HepG2 (cell line): ENCODE measurements around the gene PARVA. TPM values are rescaled to one million over a fixed set of nuclear protein-coding genes. Genes with fewer than 3 reads are reported as not detected.

ENCODE experiments used
- ATF7-NPFF ChIP-seq: sonication (generic); formaldehyde crosslinking; IDR thresholded peaks from 2 replicates; pipeline ENCODE4 v1.8.1; 2023; ENCODE audit warnings: mild to moderate bottlenecking, low read depth, missing genetic modification reagents, moderate library complexity
- HMG20A ChIP-seq: IDR thresholded peaks from 2 replicates; pipeline ENCODE4 v1.6.1; 2016; ENCODE audit warnings: borderline replicate concordance
- HNF4G ChIP-seq, 2 experiments: sonication (generic) in 1 of 2; formaldehyde crosslinking in 1 of 2; IDR thresholded peaks; 2 replicates each; pipeline versions ENCODE4 v1.4.0 to v1.6.1; 2011 to 2020; ENCODE audit warnings: borderline replicate concordance in 2 of 2, low read depth in 2 of 2, mild to moderate bottlenecking in 2 of 2, low read length in 1 of 2, missing genetic modification reagents in 1 of 2, moderate library complexity in 1 of 2
- HNRNPK ChIP-seq: fragments of 200-400 bp; formaldehyde crosslinking; IDR thresholded peaks from 2 replicates; pipeline ENCODE4 v1.6.1; 2018; ENCODE audit warnings: low read length, low read depth, moderate library complexity, mild to moderate bottlenecking; ENCODE audit not compliant: poor library complexity, severe bottlenecking
- HNRNPL ChIP-seq: fragments of 200-400 bp; formaldehyde crosslinking; IDR thresholded peaks from 2 replicates; pipeline ENCODE4 v1.6.1; 2017; ENCODE audit warnings: mild to moderate bottlenecking, low read depth, low read length
- KDM5B ChIP-seq: sonication (generic); formaldehyde crosslinking; IDR thresholded peaks from 2 replicates; pipeline ENCODE4 v1.4.0; 2020; ENCODE audit warnings: missing genetic modification reagents, mild to moderate bottlenecking, borderline replicate concordance
- KLF15 ChIP-seq: sonication (generic); formaldehyde crosslinking; IDR thresholded peaks from 2 replicates; pipeline ENCODE4 v1.8.1; 2023; ENCODE audit warnings: borderline replicate concordance, mild to moderate bottlenecking, inconsistent platforms, missing genetic modification reagents, mixed read lengths
- MAZ ChIP-seq, 2 experiments: sonication (generic) in 1 of 2; formaldehyde crosslinking in 1 of 2; IDR thresholded peaks; 2 replicates each; pipeline versions ENCODE4 v1.5.0 to v1.6.1; 2012 to 2020; ENCODE audit warnings: low read depth in 2 of 2, mild to moderate bottlenecking in 2 of 2, borderline replicate concordance in 1 of 2, improper control_type of control experiment in 1 of 2, low read length in 1 of 2, missing genetic modification reagents in 1 of 2, moderate library complexity in 1 of 2
- MED1 ChIP-seq: sonication (generic); formaldehyde crosslinking; IDR thresholded peaks from 2 replicates; pipeline ENCODE4 v1.4.0; 2020; ENCODE audit warnings: missing genetic modification reagents
- NFATC3 ChIP-seq: sonication (generic); formaldehyde crosslinking; IDR thresholded peaks from 2 replicates; pipeline ENCODE4 v1.5.1; 2020; ENCODE audit warnings: mild to moderate bottlenecking, missing genetic modification reagents
- PHF20 ChIP-seq: sonication (generic); formaldehyde crosslinking; IDR thresholded peaks from 2 replicates; pipeline ENCODE4 v1.5.0; 2020; ENCODE audit warnings: mild to moderate bottlenecking, missing genetic modification reagents
- RBFOX2 ChIP-seq: fragments of 200-400 bp; formaldehyde crosslinking; IDR thresholded peaks from 2 replicates; pipeline ENCODE4 v1.6.1; 2017; ENCODE audit warnings: low read depth, mild to moderate bottlenecking, low read length
- SALL2 ChIP-seq: sonication (generic); formaldehyde crosslinking; IDR thresholded peaks from 2 replicates; pipeline ENCODE4 v1.8.1; 2023; ENCODE audit warnings: mild to moderate bottlenecking, missing genetic modification reagents, inconsistent platforms
- SP140L ChIP-seq: sonication (generic); formaldehyde crosslinking; IDR thresholded peaks from 2 replicates; pipeline ENCODE4 v1.4.0; 2020; ENCODE audit warnings: missing genetic modification reagents, borderline replicate concordance
- SYNCRIP ChIP-seq: fragments of 200-400 bp; formaldehyde crosslinking; IDR thresholded peaks from 2 replicates; pipeline ENCODE4 v1.6.1; 2018; ENCODE audit warnings: mild to moderate bottlenecking, low read depth, low read length; ENCODE audit not compliant: insufficient read depth
- ZBTB38 ChIP-seq: sonication (generic); formaldehyde crosslinking; IDR thresholded peaks from 2 replicates; pipeline ENCODE4 v1.5.1; 2020; ENCODE audit warnings: mild to moderate bottlenecking, missing genetic modification reagents
- ZNF329 ChIP-seq: sonication (generic); formaldehyde crosslinking; IDR thresholded peaks from 2 replicates; pipeline ENCODE4 v1.9.0; 2021; ENCODE audit warnings: low read depth, mild to moderate bottlenecking, missing genetic modification reagents
- ZNF333 ChIP-seq: sonication (generic); formaldehyde crosslinking; IDR thresholded peaks from 2 replicates; pipeline ENCODE4 v1.4.0; 2020; ENCODE audit warnings: mild to moderate bottlenecking, missing genetic modification reagents, borderline replicate concordance
- ZNF34 ChIP-seq: sonication (generic); formaldehyde crosslinking; IDR thresholded peaks from 2 replicates; pipeline ENCODE4 v1.4.0; 2020; ENCODE audit warnings: mild to moderate bottlenecking, missing genetic modification reagents, borderline replicate concordance
- ZNF570 ChIP-seq: sonication (generic); formaldehyde crosslinking; IDR thresholded peaks from 2 replicates; pipeline ENCODE4 v1.4.0; 2020; ENCODE audit warnings: mild to moderate bottlenecking, missing genetic modification reagents, borderline replicate concordance
- ZNF607 ChIP-seq: sonication (generic); formaldehyde crosslinking; IDR thresholded peaks from 2 replicates; pipeline ENCODE4 v1.5.1; 2020; ENCODE audit warnings: missing genetic modification reagents, mild to moderate bottlenecking, borderline replicate concordance
- polyA plus RNA-seq, 8 experiments: library from polyadenylated mRNA; depleted of rRNA in 3 of 8; stranded (reverse) in 7 of 8; unstranded in 1 of 8; fragments of >200 nt; fragmentation: Illumina TruSeq in 4 of 8; extraction: Trizol in 4 of 8; gene quantifications; 2 replicates each; pipeline versions ENCODE4 v1.2.1 to v1.2.3, GENCODE V29; 2011 to 2016; ENCODE audit warnings: low read depth in 4 of 8, missing spikeins in 1 of 8, mixed read lengths in 1 of 8; ENCODE audit not compliant: insufficient read depth in 1 of 8
- total RNA-seq, 5 experiments: library from RNA; depleted of rRNA; stranded (reverse); fragments of >200 nt; fragmentation: Illumina TruSeq; extraction: Trizol; gene quantifications; 2 replicates each; pipeline ENCODE4 v1.2.3, GENCODE V29; 2016; ENCODE audit warnings: low read depth in 1 of 5
- TF ChIP-seq, protein P1 (sequence below), 2 experiments: sonication (generic) in 1 of 2; formaldehyde crosslinking in 1 of 2; IDR thresholded peaks; 2 replicates each; pipeline versions ENCODE4 v1.4.0 to v1.6.1; 2018 to 2020; ENCODE audit warnings: missing genetic modification reagents in 2 of 2, borderline replicate concordance in 1 of 2, low read depth in 1 of 2, mild to moderate bottlenecking in 1 of 2, missing biosample characterization in 1 of 2
- TF ChIP-seq, protein P2 (sequence below): IDR thresholded peaks from 2 replicates; pipeline ENCODE4 v1.6.1; 2016; ENCODE audit warnings: low read depth, borderline replicate concordance
- TF ChIP-seq, protein P3 (sequence below): sonication (generic); formaldehyde crosslinking; IDR thresholded peaks from 2 replicates; pipeline ENCODE4 v1.4.0; 2020; ENCODE audit warnings: missing genetic modification reagents
- TF ChIP-seq, protein P4 (sequence below): sonication (generic); formaldehyde crosslinking; IDR thresholded peaks from 2 replicates; pipeline ENCODE4 v1.9.0; 2021; ENCODE audit warnings: missing genetic modification reagents, mild to moderate bottlenecking, borderline replicate concordance

Gene PARVA
- total and polyA plus RNA-seq, 2 of the 13 experiments (the other 11 are each of a cell fraction or from before 2014, with no cell fraction given), result 5.9 to 9.1 TPM

DNA sequence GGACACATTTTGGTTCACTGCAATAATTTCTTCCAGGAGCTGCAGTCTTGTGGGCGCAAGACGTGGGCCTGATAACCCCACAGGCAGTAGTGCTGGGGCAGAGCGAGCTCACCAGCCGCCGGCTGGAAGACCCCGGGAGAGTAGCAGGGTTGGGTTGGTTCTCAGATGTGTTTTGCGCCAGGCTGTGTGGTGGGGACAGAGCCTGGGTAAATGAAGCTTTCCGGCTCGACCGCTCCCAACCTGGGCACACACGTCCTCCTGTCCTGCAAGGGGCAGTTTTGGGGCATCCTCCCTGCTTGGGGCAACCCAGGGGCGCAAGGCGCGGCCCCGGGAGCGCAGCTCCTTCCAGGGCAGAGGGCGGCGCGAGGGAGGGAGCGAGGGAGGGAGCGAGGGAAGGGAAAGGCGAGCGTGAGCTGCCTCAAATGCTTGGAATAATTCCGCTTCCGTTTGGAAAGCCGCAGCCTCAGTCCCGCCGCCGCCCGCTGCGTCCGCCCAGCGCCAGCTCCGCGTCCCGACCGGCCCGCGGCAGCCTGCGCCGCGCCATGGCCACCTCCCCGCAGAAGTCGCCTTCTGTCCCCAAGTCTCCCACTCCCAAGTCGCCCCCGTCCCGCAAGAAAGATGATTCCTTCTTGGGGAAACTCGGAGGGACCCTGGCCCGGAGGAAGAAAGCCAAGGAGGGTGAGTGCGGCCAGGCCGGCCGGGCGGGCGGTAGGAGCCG lies at the start of gene PARVA (continued):
- 0 out of 2 replicates have a peak, but pooled peaks have one; percentile 9 for TF ChIP-seq ZNF34 (CRISPR knock-in tag)
- TF ChIP-seq ZBTB38 (CRISPR knock-in tag), result 0 out of 2 replicates have a peak, but pooled peaks have one; percentile 53
- TF ChIP-seq RBFOX2, result peak; percentile 87
- TF ChIP-seq SP140L, result no peak
- TF ChIP-seq SYNCRIP, result no peak
- TF ChIP-seq, protein P1, sequence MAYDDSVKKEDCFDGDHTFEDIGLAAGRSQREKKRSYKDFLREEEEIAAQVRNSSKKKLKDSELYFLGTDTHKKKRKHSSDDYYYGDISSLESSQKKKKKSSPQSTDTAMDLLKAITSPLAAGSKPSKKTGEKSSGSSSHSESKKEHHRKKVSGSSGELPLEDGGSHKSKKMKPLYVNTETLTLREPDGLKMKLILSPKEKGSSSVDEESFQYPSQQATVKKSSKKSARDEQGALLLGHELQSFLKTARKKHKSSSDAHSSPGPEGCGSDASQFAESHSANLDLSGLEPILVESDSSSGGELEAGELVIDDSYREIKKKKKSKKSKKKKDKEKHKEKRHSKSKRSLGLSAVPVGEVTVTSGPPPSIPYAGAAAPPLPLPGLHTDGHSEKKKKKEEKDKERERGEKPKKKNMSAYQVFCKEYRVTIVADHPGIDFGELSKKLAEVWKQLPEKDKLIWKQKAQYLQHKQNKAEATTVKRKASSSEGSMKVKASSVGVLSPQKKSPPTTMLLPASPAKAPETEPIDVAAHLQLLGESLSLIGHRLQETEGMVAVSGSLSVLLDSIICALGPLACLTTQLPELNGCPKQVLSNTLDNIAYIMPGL (CRISPR knock-in tag; IDR thresholded peaks at IDR 0.05; ENCODE audit: borderline replicate concordance in 1 of 2, low read depth in 1 of 2), result peak in 1 of 2 experiments; percentile 27; a peak in 1 of 4 replicates
- no peak for TF ChIP-seq HMG20A (CRISPR knock-in tag)
- TF ChIP-seq KDM5B (CRISPR knock-in tag), result no peak
- TF ChIP-seq ZNF333 (CRISPR knock-in tag), result peak; percentile 48; the same call in 1 of the 2 replicates
- no peak for TF ChIP-seq HNF4G (IDR thresholded peaks at IDR 0.05; ENCODE audit: borderline replicate concordance, low read depth, low read length)
- TF ChIP-seq HNF4G (CRISPR knock-in tag; IDR thresholded peaks at IDR 0.05; ENCODE audit: borderline replicate concordance, low read depth), result no peak
- TF ChIP-seq ZNF570, result no peak
- TF ChIP-seq, protein P2, sequence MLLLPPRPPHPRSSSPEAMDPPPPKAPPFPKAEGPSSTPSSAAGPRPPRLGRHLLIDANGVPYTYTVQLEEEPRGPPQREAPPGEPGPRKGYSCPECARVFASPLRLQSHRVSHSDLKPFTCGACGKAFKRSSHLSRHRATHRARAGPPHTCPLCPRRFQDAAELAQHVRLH (CRISPR knock-in tag), result no peak
- TF ChIP-seq ZNF607 (CRISPR knock-in tag), result no peak
- TF ChIP-seq ZNF329 (CRISPR knock-in tag), result no peak
- TF ChIP-seq HNRNPK, result peak; percentile 91
- no peak for TF ChIP-seq MAZ (IDR thresholded peaks at IDR 0.05; ENCODE audit: borderline replicate concordance, low read depth, low read length)
- TF ChIP-seq MAZ (CRISPR knock-in tag; IDR thresholded peaks at IDR 0.05; ENCODE audit: low read depth), result peak; percentile 57; the same call in 1 of the 2 replicates
- TF ChIP-seq, protein P3, sequence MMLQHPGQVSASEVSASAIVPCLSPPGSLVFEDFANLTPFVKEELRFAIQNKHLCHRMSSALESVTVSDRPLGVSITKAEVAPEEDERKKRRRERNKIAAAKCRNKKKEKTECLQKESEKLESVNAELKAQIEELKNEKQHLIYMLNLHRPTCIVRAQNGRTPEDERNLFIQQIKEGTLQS (CRISPR knock-in tag), result no peak
- peak; percentile 73; the same call in 1 of the 2 replicates for TF ChIP-seq ATF7-NPFF (CRISPR knock-in tag)
- TF ChIP-seq KLF15 (CRISPR knock-in tag), result no peak
- no peak for TF ChIP-seq NFATC3 (CRISPR knock-in tag)
- TF ChIP-seq, protein P4, sequence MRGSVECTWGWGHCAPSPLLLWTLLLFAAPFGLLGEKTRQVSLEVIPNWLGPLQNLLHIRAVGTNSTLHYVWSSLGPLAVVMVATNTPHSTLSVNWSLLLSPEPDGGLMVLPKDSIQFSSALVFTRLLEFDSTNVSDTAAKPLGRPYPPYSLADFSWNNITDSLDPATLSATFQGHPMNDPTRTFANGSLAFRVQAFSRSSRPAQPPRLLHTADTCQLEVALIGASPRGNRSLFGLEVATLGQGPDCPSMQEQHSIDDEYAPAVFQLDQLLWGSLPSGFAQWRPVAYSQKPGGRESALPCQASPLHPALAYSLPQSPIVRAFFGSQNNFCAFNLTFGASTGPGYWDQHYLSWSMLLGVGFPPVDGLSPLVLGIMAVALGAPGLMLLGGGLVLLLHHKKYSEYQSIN (CRISPR knock-in tag), result no peak
- TF ChIP-seq PHF20, result no peak
- no peak for TF ChIP-seq SALL2 (CRISPR knock-in tag)
- peak; percentile 69; the same call in 1 of the 2 replicates for TF ChIP-seq HNRNPL
- TF ChIP-seq MED1, result no peak
